WTC11 (cell line): ENCODE measurements around the gene SCIN.

Experiments
- ETV6 ChIP-seq: sonication (generic); formaldehyde crosslinking; IDR thresholded peaks from 2 replicates; pipeline ENCODE4 v1.8.1; 2022; ENCODE audit warnings: mild to moderate bottlenecking, missing genetic modification reagents
- NFYB ChIP-seq: sonication (generic); formaldehyde crosslinking; conservative IDR thresholded peaks from 2 replicates; pipeline ENCODE4 v1.8.0; 2022; ENCODE audit warnings: low read depth, missing genetic modification reagents
- SOX15 ChIP-seq: fragments of 250-450 bp; sonication (Bioruptor Pico); IDR thresholded peaks from 2 replicates; pipeline ENCODE4 v1.9.0; 2021; ENCODE audit warnings: mild to moderate bottlenecking
- ZBTB21 ChIP-seq: sonication (generic); formaldehyde crosslinking; IDR thresholded peaks from 2 replicates; pipeline ENCODE4 v1.8.1; 2023; ENCODE audit warnings: mild to moderate bottlenecking, missing genetic modification reagents, borderline replicate concordance
- ZNF121 ChIP-seq: sonication (generic); formaldehyde crosslinking; IDR thresholded peaks from 2 replicates; pipeline ENCODE4 v1.8.0; 2023; ENCODE audit warnings: missing genetic modification reagents
- TF ChIP-seq, protein P1 (sequence below): fragments of 200-600 bp; IDR thresholded peaks from 2 replicates; pipeline ENCODE4 v1.8.0; 2022; ENCODE audit warnings: antibody characterized with exemption
- TF ChIP-seq, protein P2 (sequence below): sonication (generic); formaldehyde crosslinking; IDR thresholded peaks from 2 replicates; pipeline ENCODE4 v1.8.1; 2022; ENCODE audit warnings: mild to moderate bottlenecking, missing genetic modification reagents, moderate library complexity, borderline replicate concordance

DNA sequence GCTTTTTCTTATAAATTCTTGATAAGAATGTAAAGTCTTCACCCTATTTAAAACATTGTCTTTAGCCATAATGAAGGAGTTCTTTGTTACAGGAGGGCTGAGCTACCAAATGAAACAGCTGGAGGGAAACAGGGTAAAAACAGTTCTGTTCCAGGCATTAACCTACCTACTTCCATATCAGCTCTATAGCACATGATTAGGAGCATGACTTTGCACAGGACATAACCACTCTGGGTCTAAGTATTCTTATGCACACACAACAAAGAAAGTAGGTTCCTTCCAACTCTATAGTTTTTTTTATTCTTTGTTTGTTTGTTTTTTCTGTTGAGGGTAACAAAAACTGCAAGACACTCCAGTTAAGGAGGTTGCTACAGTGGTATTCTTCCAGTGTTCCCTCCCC is 52.7 kb downstream of the SCIN start:
- TF ChIP-seq, protein P1, sequence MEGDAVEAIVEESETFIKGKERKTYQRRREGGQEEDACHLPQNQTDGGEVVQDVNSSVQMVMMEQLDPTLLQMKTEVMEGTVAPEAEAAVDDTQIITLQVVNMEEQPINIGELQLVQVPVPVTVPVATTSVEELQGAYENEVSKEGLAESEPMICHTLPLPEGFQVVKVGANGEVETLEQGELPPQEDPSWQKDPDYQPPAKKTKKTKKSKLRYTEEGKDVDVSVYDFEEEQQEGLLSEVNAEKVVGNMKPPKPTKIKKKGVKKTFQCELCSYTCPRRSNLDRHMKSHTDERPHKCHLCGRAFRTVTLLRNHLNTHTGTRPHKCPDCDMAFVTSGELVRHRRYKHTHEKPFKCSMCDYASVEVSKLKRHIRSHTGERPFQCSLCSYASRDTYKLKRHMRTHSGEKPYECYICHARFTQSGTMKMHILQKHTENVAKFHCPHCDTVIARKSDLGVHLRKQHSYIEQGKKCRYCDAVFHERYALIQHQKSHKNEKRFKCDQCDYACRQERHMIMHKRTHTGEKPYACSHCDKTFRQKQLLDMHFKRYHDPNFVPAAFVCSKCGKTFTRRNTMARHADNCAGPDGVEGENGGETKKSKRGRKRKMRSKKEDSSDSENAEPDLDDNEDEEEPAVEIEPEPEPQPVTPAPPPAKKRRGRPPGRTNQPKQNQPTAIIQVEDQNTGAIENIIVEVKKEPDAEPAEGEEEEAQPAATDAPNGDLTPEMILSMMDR, result no peak
- TF ChIP-seq NFYB, result no peak
- TF ChIP-seq SOX15, result no peak
- TF ChIP-seq, protein P2, sequence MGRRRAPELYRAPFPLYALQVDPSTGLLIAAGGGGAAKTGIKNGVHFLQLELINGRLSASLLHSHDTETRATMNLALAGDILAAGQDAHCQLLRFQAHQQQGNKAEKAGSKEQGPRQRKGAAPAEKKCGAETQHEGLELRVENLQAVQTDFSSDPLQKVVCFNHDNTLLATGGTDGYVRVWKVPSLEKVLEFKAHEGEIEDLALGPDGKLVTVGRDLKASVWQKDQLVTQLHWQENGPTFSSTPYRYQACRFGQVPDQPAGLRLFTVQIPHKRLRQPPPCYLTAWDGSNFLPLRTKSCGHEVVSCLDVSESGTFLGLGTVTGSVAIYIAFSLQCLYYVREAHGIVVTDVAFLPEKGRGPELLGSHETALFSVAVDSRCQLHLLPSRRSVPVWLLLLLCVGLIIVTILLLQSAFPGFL (CRISPR knock-in tag), result no peak
- no peak for TF ChIP-seq ZBTB21 (CRISPR knock-in tag)
- TF ChIP-seq ETV6, result no peak
- TF ChIP-seq ZNF121 (CRISPR knock-in tag), result no peak
